ENCODE results near the gene HHATL.

- no peak for TF ChIP-seq CTCF (IDR thresholded peaks at IDR 0.05)
- TF ChIP-seq POLR2A (IDR thresholded peaks at IDR 0.05), result no peak
Measured at GRCh38 chr3:42689421-42690014, 13.1 kb downstream of the HHATL start.
